H1 (cell line): Measurements from ENCODE around the gene PRKN. TPM values are rescaled to one million over a fixed set of nuclear protein-coding genes. Genes with fewer than 3 reads are reported as not detected.

ENCODE experiments used
- CTCF ChIA-PET: fragments of 300-600 bp; sonication (Branson Sonifier 250); formaldehyde crosslinking; loops from one replicate; lab custom pipeline; 2021; ENCODE audit not compliant: partially characterized antibody; lab: Charles Lee
- POLR2A ChIA-PET: fragments of 300-600 bp; sonication (Branson Sonifier 250); formaldehyde crosslinking; loops from one replicate; lab custom pipeline; 2021; ENCODE audit warnings: inconsistent platforms; ENCODE audit not compliant: partially characterized antibody; lab: Charles Lee
- DNase-seq, 2 experiments: peaks; one replicate each; pipeline versions ENCODE4 v3.0.0 to v3.0.0-alpha.2; 2010 to 2022; ENCODE audit warnings: low spot score in 2 of 2, low read depth in 1 of 2, mixed read lengths in 1 of 2
- FAIRE-seq: peaks from 2 replicates; lab custom pipeline; 2011; peaks lifted over from hg19 to GRCh38; lab: Jason Lieb, UNC
- H2AFZ ChIP-seq: 2 replicates; pipeline ENCODE4 v1.8.1; 2012; ENCODE audit warnings: low read length, inconsistent platforms
- H2AK5ac ChIP-seq: 2 replicates; pipeline ENCODE4 v1.6.1; 2013; ENCODE audit warnings: low read depth, low read length
- H2BK120ac ChIP-seq: replicated peaks from 2 replicates; pipeline ENCODE3; 2013; ENCODE audit warnings: low read depth, low read length, inconsistent platforms
- H2BK12ac ChIP-seq: 2 replicates; pipeline ENCODE4 v1.6.1; 2013; ENCODE audit warnings: low read depth, low read length
- H2BK15ac ChIP-seq: 2 replicates; pipeline ENCODE4 v1.6.1; 2013; ENCODE audit warnings: low read length
- H2BK20ac ChIP-seq: 2 replicates; pipeline ENCODE4 v1.6.1; 2013; ENCODE audit warnings: low read length
- H2BK5ac ChIP-seq: 2 replicates; pipeline ENCODE4 v1.6.1; 2013; ENCODE audit warnings: low read depth, low read length
- H3K14ac ChIP-seq: 2 replicates; pipeline ENCODE4 v1.6.1; 2013; ENCODE audit warnings: inconsistent platforms; ENCODE audit not compliant: insufficient read length
- H3K18ac ChIP-seq: 2 replicates; pipeline ENCODE4 v1.6.1; 2013; ENCODE audit warnings: low read length; ENCODE audit errors: extremely low read depth
- H3K23ac ChIP-seq: 2 replicates; pipeline ENCODE4 v1.6.1; 2013; ENCODE audit warnings: inconsistent platforms; ENCODE audit not compliant: insufficient read length
- H3K23me2 ChIP-seq: 2 replicates; pipeline ENCODE4 v1.6.1; 2013; ENCODE audit warnings: low read depth, low read length
- H3K27ac ChIP-seq: 2 replicates; pipeline ENCODE4 v1.6.1; 2011; ENCODE audit warnings: low read depth, low read length, inconsistent platforms
- H3K27me3 ChIP-seq, 4 experiments: replicated peaks in 1 of 4; 1 replicate in 1 of 4; 2 replicates in 3 of 4; pipeline versions ENCODE4 v1.6.1 to v1.8.1; 2011 to 2013; ENCODE audit warnings: low read length in 3 of 4, mild to moderate bottlenecking in 3 of 4, inconsistent platforms in 2 of 4, mixed read lengths in 2 of 4, moderate library complexity in 1 of 4; ENCODE audit not compliant: control insufficient read depth in 3 of 4, insufficient read depth in 3 of 4; ENCODE audit errors: extremely low read depth in 1 of 4
- H3K36me3 ChIP-seq, 4 experiments: 2 replicates each; pipeline versions ENCODE4 v1.6.1 to v1.8.1; 2011 to 2013; ENCODE audit warnings: mild to moderate bottlenecking in 4 of 4, low read length in 3 of 4, moderate library complexity in 2 of 4, control low read depth in 1 of 4, inconsistent platforms in 1 of 4; ENCODE audit not compliant: insufficient read depth in 4 of 4, control insufficient read depth in 2 of 4
- H3K4ac ChIP-seq: replicated peaks from 2 replicates; pipeline ENCODE3; 2013; ENCODE audit warnings: low read length, low read depth, mixed read lengths, inconsistent platforms; ENCODE audit not compliant: insufficient read length
- H3K4me1 ChIP-seq, 4 experiments: replicated peaks in 1 of 4; 1 replicate in 1 of 4; 2 replicates in 3 of 4; pipeline versions ENCODE4 v1.6.1 to v1.8.1; 2011 to 2013; ENCODE audit warnings: low read length in 3 of 4, inconsistent platforms in 2 of 4, mixed read lengths in 1 of 4; ENCODE audit not compliant: insufficient read depth in 4 of 4, control insufficient read depth in 3 of 4
- H3K4me2 ChIP-seq, 2 experiments: 2 replicates each; pipeline versions ENCODE4 v1.6.1 to v1.8.1; 2011 to 2013; ENCODE audit warnings: low read depth in 2 of 2, low read length in 2 of 2, control low read depth in 1 of 2, inconsistent platforms in 1 of 2, mild to moderate bottlenecking in 1 of 2; ENCODE audit not compliant: insufficient read depth in 1 of 2
- H3K4me3 ChIP-seq, 4 experiments: fragments of 200-600, 300-600 bp in 1 of 4; sonication (generic), shearing (Covaris generic), sonication (Bioruptor Twin) in 1 of 4; 2 replicates each; pipeline versions ENCODE4 v1.5.1 to v1.8.1; 2011 to 2016; ENCODE audit warnings: low read length in 4 of 4, low read depth in 3 of 4, control low read depth in 2 of 4, inconsistent platforms in 2 of 4, mild to moderate bottlenecking in 2 of 4, mixed read lengths in 1 of 4, moderate library complexity in 1 of 4; ENCODE audit not compliant: insufficient read depth in 2 of 4; ENCODE audit errors: extremely low read depth in 1 of 4
- H3K56ac ChIP-seq: replicated peaks from 2 replicates; pipeline ENCODE3; 2013; ENCODE audit warnings: low read depth, mild to moderate bottlenecking, mixed read lengths, low read length, inconsistent platforms; ENCODE audit not compliant: insufficient read length
- H3K79me1 ChIP-seq: 2 replicates; pipeline ENCODE4 v1.6.1; 2013; ENCODE audit warnings: low read depth, low read length, control low read depth
- H3K79me2 ChIP-seq, 2 experiments: 2 replicates each; pipeline versions ENCODE4 v1.6.1 to v1.8.1; 2012 to 2013; ENCODE audit warnings: low read length in 2 of 2, mild to moderate bottlenecking in 2 of 2, inconsistent platforms in 1 of 2; ENCODE audit not compliant: insufficient read depth in 2 of 2, control insufficient read depth in 1 of 2
- H3K9ac ChIP-seq, 4 experiments: replicated peaks in 1 of 4; 1 replicate in 1 of 4; 2 replicates in 3 of 4; pipeline versions ENCODE4 v1.6.1 to v1.8.1; 2011 to 2013; ENCODE audit warnings: low read depth in 3 of 4, low read length in 3 of 4, control low read depth in 2 of 4, mild to moderate bottlenecking in 2 of 4, moderate library complexity in 2 of 4, inconsistent platforms in 1 of 4; ENCODE audit errors: extremely low read depth in 1 of 4
- H3K9me3 ChIP-seq, 2 experiments: 2 replicates each; pipeline versions ENCODE4 v1.6.1 to v1.8.1; 2012 to 2013; ENCODE audit warnings: mild to moderate bottlenecking in 2 of 2, moderate library complexity in 2 of 2, control low read depth in 1 of 2, inconsistent platforms in 1 of 2, low read depth in 1 of 2, low read length in 1 of 2, mixed read lengths in 1 of 2; ENCODE audit not compliant: insufficient read depth in 2 of 2
- H4K20me1 ChIP-seq, 2 experiments: replicated peaks in 1 of 2; 2 replicates each; pipeline versions ENCODE3 to v1.8.1; 2011 to 2013; ENCODE audit warnings: inconsistent platforms in 2 of 2, low read length in 2 of 2, mild to moderate bottlenecking in 1 of 2; ENCODE audit not compliant: insufficient read depth in 2 of 2, control insufficient read depth in 1 of 2
- H4K5ac ChIP-seq: 2 replicates; pipeline ENCODE4 v1.6.1; 2013; ENCODE audit warnings: low read length, low read depth, mixed read lengths, inconsistent platforms; ENCODE audit not compliant: insufficient read length
- H4K8ac ChIP-seq: 2 replicates; pipeline ENCODE4 v1.8.0; 2013; ENCODE audit warnings: mild to moderate bottlenecking, moderate library complexity, low read length, inconsistent platforms; ENCODE audit not compliant: insufficient read depth; ENCODE audit errors: extremely low read depth
- H4K91ac ChIP-seq: replicated peaks from 2 replicates; pipeline ENCODE3; 2013; ENCODE audit warnings: low read length, mixed read lengths, inconsistent platforms; ENCODE audit not compliant: insufficient read length
- CHD1 ChIP-seq: IDR thresholded peaks from 2 replicates; pipeline ENCODE4 v1.6.1; 2012; ENCODE audit warnings: low read depth, low read length, improper control_type of control experiment
- EGR1 ChIP-seq: IDR thresholded peaks from 2 replicates; pipeline ENCODE4 v1.6.1; 2011; ENCODE audit warnings: low read depth, low read length, borderline replicate concordance
- EP300 ChIP-seq, 2 experiments: IDR thresholded peaks; 1 replicate in 1 of 2; 2 replicates in 1 of 2; pipeline ENCODE4 v1.6.1; 2011 to 2012; ENCODE audit warnings: low read depth in 2 of 2, low read length in 2 of 2, mild to moderate bottlenecking in 2 of 2, borderline replicate concordance in 1 of 2, inconsistent platforms in 1 of 2, moderate library complexity in 1 of 2
- EZH2 ChIP-seq: fragments of 200-600 bp; sonication (generic); IDR thresholded peaks from 2 replicates; pipeline ENCODE4 v1.7.1; 2012; ENCODE audit warnings: low read depth, mild to moderate bottlenecking, moderate library complexity, low read length, inconsistent platforms; ENCODE audit not compliant: severe bottlenecking
- RBBP5 ChIP-seq: IDR thresholded peaks from 2 replicates; pipeline ENCODE4 v1.7.1; 2012; ENCODE audit warnings: low read depth, mild to moderate bottlenecking, inconsistent platforms, low read length, moderate library complexity, borderline replicate concordance
- RNF2 ChIP-seq: fragments of 200-900, 300-1000 bp; sonication (generic); IDR thresholded peaks from 2 replicates; pipeline ENCODE4 v1.7.1; 2016; ENCODE audit warnings: borderline replicate concordance, low read depth, mild to moderate bottlenecking, antibody characterized with exemption, low read length; ENCODE audit not compliant: poor library complexity, severe bottlenecking; ENCODE audit errors: missing control alignments
- SAP30 ChIP-seq: fragments of 300-600 bp; sonication (generic); IDR thresholded peaks from 2 replicates; pipeline ENCODE4 v1.7.1; 2012; ENCODE audit warnings: low read length, moderate library complexity, mild to moderate bottlenecking, inconsistent platforms; ENCODE audit not compliant: insufficient read depth, insufficient replicate concordance
- SIRT6 ChIP-seq: IDR thresholded peaks from one replicate; pipeline ENCODE4 v1.7.1; 2012; ENCODE audit warnings: low read length, inconsistent platforms
- SP2 ChIP-seq: IDR thresholded peaks from 2 replicates; pipeline ENCODE4 v1.6.1; 2012; ENCODE audit warnings: mild to moderate bottlenecking, low read length, inconsistent platforms
- SRF ChIP-seq: IDR thresholded peaks from 2 replicates; pipeline ENCODE4 v1.6.1; 2011; ENCODE audit warnings: mild to moderate bottlenecking, low read depth, low read length, moderate library complexity
- TAF7 ChIP-seq: optimal IDR thresholded peaks from 2 replicates; pipeline ENCODE3; 2011; ENCODE audit warnings: low read depth, mild to moderate bottlenecking, inconsistent platforms, low read length, moderate library complexity, borderline replicate concordance
- USF2 ChIP-seq: IDR thresholded peaks from 2 replicates; pipeline ENCODE4 v1.6.1; 2011; ENCODE audit warnings: low read length, improper control_type of control experiment
- WGBS, 2 experiments: shearing (Covaris generic) in 1 of 2; methylation state at CpG; one replicate each; pipeline versions ENCODE4 v1.1.6 to v1.1.7; 2013 to 2015; ENCODE audit warnings: low lambda C conversion rate in 2 of 2, mixed read lengths in 2 of 2, inconsistent platforms in 1 of 2, low coverage in 1 of 2, missing lambda C conversion rate in 1 of 2; ENCODE audit not compliant: insufficient replicate concordance in 2 of 2, insufficient coverage in 1 of 2, insufficient read length in 1 of 2; ENCODE audit errors: extremely low coverage in 1 of 2, missing lambda C conversion rate in 1 of 2; 5-methylcytosine and 5-hydroxymethylcytosine counted together
- polyA plus RNA-seq, 7 experiments: library from polyadenylated mRNA; depleted of rRNA in 3 of 7; stranded (reverse) in 5 of 7; unstranded in 2 of 7; fragments of >200 nt in 5 of 7; fragments of 200-250 nt in 2 of 7; gene quantifications; 1 replicate in 5 of 7; 2 replicates in 1 of 7; 4 replicates in 1 of 7; pipeline versions ENCODE4 v1.2.1 to v1.2.3, GENCODE V29; 2011 to 2013; ENCODE audit warnings: missing spikeins in 2 of 7, mixed read lengths in 2 of 7
- total RNA-seq: library from RNA; stranded (reverse); fragmentation: NEBNext Ultra II Directional; extraction: Animal tissue kit (Norgen Biotek cat#: 25700); gene quantifications from 2 replicates; pipeline ENCODE4 v1.2.1, GENCODE V29; 2021

The PRKN gene
- total and polyA plus RNA-seq, 2 of the 8 experiments (the other 6 are each of a cell fraction or from before 2014, with no cell fraction given), result 0.13 to 0.29 TPM

GRCh38 chr6:161372422-161372793 lies 1355.2 kb downstream of the PRKN start:
- no peak overlapping the region for H3K9ac ChIP-seq
- no peak overlapping the region for H3K14ac ChIP-seq
- H2BK120ac ChIP-seq, result no peak overlapping the region
- H2BK5ac ChIP-seq, result no peak overlapping the region
- no peak overlapping the region for H3K27ac ChIP-seq
- 89% methylated on average over 10 of the region's 10 CpGs; no CpG with 5 or more reads in 1 of the 2 experiments for WGBS, 2 experiments
- H3K56ac ChIP-seq, result no peak overlapping the region
- no peak overlapping the region for H2BK12ac ChIP-seq
- no peaks in the 10 kb centered on the region for H3K9me3 ChIP-seq
- no peak overlapping the region for H3K23ac ChIP-seq
- H3K4me1 ChIP-seq, result no peaks in the 10 kb centered on the region; a peak in 2 of 7 replicates
- no peak overlapping the region for H2BK20ac ChIP-seq
- no peak overlapping the region for H2AFZ ChIP-seq
- no peak overlapping the region for H2AK5ac ChIP-seq
- no peaks in the 10 kb centered on the region for H3K79me1 ChIP-seq
- H4K20me1 ChIP-seq, result peaks cover 0 to 6% of the 10 kb centered on the region in 2 experiments
- H3K79me2 ChIP-seq, result no peaks in the 10 kb centered on the region; a peak in 1 of 4 replicates
- H4K5ac ChIP-seq, result no peak overlapping the region
- POLR2A ChIA-PET, result no interaction called here
- H3K27me3 ChIP-seq, result no peaks in the 10 kb centered on the region; a peak in 1 of 7 replicates
- H4K91ac ChIP-seq, result no peak overlapping the region
- H4K8ac ChIP-seq, result no peak overlapping the region
- no peak overlapping the region for H3K4me3 ChIP-seq
- H3K4me2 ChIP-seq, result no peak overlapping the region
- CTCF ChIA-PET, result interaction anchor here (0.6 to 7.3 kb wide), 27 partner anchors 11 to 622 kb away, joined by 3 to 113 read pairs (median 9); partner anchors contain the start of gene AGPAT4
- DNase-seq, result no peak
- H3K36me3 ChIP-seq, result no peaks in the 10 kb centered on the region
- H2BK15ac ChIP-seq, result no peak overlapping the region
- no peak for FAIRE-seq
- no peak overlapping the region for H3K18ac ChIP-seq
- no peak overlapping the region for H3K4ac ChIP-seq
- H3K23me2 ChIP-seq, result peaks cover 7% of the 10 kb centered on the region; the same call in 1 of the 2 replicates
- TF ChIP-seq EP300 (IDR thresholded peaks at IDR 0.05; ENCODE audit: borderline replicate concordance in 1 of 2, low read depth in 2 of 2, low read length in 2 of 2) (no peak), RBBP5 (no peak), SIRT6 (no peak), USF2 (no peak), SAP30 (no peak), SRF (no peak), TAF7 (no peak), RNF2 (no peak), EGR1 (no peak), SP2 (no peak), CHD1 (no peak), EZH2 (no peak)
